HS-5 (cell line): ENCODE results near the gene ADAMTS6.
"Not testable (repeated sequence)": the region's sequence is repeated elsewhere in the genome, so short reads cannot be mapped to it uniquely, and the experiment has no call there.

ENCODE experiments used
- DNase-seq: peaks from one replicate; pipeline ENCODE4 v3.0.0-alpha.2; 2012; ENCODE audit warnings: low read depth

ADAMTS6 gene

GRCh38 chr5:65194871-65195270 lies 286.8 kb downstream of the ADAMTS6 start:
- no peak for DNase-seq

GRCh38 chr5:65192331-65192730 lies 289.4 kb downstream of the ADAMTS6 start:
- no peak for DNase-seq

- DNase-seq: no peak
These were observed 290.1 kb downstream of the ADAMTS6 start for GRCh38 chr5:65191554-65192135.

GRCh38 chr5:65190328-65191053 lies 291.2 kb downstream of the ADAMTS6 start:
- DNase-seq: peak; percentile 99

GRCh38 chr5:65186646-65187227 lies 295.0 kb downstream of the ADAMTS6 start:
- no peak for DNase-seq

GRCh38 chr5:65185468-65185867 lies 296.3 kb downstream of the ADAMTS6 start:
- DNase-seq: no peak

- no peak for DNase-seq
These were observed 296.9 kb downstream of the ADAMTS6 start for GRCh38 chr5:65184780-65185179.

- not testable (repeated sequence) for DNase-seq
These were observed 307.5 kb downstream of the ADAMTS6 start for GRCh38 chr5:65174231-65174630.

- no peak for DNase-seq
These were observed 308.6 kb downstream of the ADAMTS6 start for GRCh38 chr5:65173130-65173525.

- DNase-seq: no peak
These were observed 309.1 kb downstream of the ADAMTS6 start for GRCh38 chr5:65172486-65173129.

GRCh38 chr5:65171645-65172044 lies 310.1 kb downstream of the ADAMTS6 start:
- no peak for DNase-seq

GRCh38 chr5:65163698-65164097 lies 318.0 kb downstream of the ADAMTS6 start:
- DNase-seq: peak; percentile 65

GRCh38 chr5:65161655-65162054 lies 320.1 kb downstream of the ADAMTS6 start:
- no peak for DNase-seq

- DNase-seq: no peak
These were observed 323.7 kb downstream of the ADAMTS6 start for GRCh38 chr5:65157906-65158603.

GRCh38 chr5:65156933-65157332 lies 324.8 kb downstream of the ADAMTS6 start:
- no peak for DNase-seq

- no peak for DNase-seq
These were observed 329.6 kb downstream of the ADAMTS6 start for GRCh38 chr5:65152131-65152530.

- DNase-seq: no peak
These were observed 330.1 kb downstream of the ADAMTS6 start for GRCh38 chr5:65151614-65152013.

GRCh38 chr5:65150599-65151304 lies 331.0 kb downstream of the ADAMTS6 start:
- DNase-seq: no peak

GRCh38 chr5:65149827-65150226 lies 331.9 kb downstream of the ADAMTS6 start:
- no peak for DNase-seq

GRCh38 chr5:65144136-65144871 lies 337.4 kb downstream of the ADAMTS6 start:
- no peak for DNase-seq

GRCh38 chr5:65142511-65143011 lies 339.2 kb downstream of the ADAMTS6 start:
- DNase-seq: peak; percentile 70
